ENCODE measurements around the gene NFYA. TPM values are rescaled to one million over a fixed set of nuclear protein-coding genes. Genes with fewer than 3 reads are reported as not detected.

Gene NFYA
- total and polyA plus RNA-seq, 2 of the 13 experiments (the other 11 are each of a cell fraction or from before 2014, with no cell fraction given) = 16.0 to 22.9 TPM

DNA sequence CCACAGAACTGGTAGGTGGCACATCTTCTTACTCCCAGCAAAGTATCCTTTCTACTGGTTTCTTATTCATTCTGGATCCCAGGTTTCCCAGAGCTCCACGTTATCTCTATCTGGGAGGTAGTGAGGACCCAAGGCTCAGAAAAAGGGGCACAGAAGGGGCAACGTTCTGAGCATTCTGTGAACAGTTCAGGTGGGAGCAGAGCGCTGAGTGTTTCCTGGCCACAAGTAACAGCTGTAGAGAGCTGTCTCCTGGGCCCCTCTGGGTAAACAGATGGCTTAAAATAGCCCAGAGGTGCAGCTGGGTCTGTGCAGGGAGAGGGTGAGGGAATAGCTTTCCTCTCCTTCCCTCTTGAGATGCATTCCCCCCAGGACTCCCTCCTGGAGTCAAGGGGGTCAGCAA lies 17.6 kb upstream of the NFYA start (continued):
- TF ChIP-seq, protein P1, sequence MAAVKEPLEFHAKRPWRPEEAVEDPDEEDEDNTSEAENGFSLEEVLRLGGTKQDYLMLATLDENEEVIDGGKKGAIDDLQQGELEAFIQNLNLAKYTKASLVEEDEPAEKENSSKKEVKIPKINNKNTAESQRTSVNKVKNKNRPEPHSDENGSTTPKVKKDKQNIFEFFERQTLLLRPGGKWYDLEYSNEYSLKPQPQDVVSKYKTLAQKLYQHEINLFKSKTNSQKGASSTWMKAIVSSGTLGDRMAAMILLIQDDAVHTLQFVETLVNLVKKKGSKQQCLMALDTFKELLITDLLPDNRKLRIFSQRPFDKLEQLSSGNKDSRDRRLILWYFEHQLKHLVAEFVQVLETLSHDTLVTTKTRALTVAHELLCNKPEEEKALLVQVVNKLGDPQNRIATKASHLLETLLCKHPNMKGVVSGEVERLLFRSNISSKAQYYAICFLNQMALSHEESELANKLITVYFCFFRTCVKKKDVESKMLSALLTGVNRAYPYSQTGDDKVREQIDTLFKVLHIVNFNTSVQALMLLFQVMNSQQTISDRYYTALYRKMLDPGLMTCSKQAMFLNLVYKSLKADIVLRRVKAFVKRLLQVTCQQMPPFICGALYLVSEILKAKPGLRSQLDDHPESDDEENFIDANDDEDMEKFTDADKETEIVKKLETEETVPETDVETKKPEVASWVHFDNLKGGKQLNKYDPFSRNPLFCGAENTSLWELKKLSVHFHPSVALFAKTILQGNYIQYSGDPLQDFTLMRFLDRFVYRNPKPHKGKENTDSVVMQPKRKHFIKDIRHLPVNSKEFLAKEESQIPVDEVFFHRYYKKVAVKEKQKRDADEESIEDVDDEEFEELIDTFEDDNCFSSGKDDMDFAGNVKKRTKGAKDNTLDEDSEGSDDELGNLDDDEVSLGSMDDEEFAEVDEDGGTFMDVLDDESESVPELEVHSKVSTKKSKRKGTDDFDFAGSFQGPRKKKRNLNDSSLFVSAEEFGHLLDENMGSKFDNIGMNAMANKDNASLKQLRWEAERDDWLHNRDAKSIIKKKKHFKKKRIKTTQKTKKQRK (IDR thresholded peaks at IDR 0.05; ENCODE audit: low read length) = no peak
- TF ChIP-seq, protein P2, sequence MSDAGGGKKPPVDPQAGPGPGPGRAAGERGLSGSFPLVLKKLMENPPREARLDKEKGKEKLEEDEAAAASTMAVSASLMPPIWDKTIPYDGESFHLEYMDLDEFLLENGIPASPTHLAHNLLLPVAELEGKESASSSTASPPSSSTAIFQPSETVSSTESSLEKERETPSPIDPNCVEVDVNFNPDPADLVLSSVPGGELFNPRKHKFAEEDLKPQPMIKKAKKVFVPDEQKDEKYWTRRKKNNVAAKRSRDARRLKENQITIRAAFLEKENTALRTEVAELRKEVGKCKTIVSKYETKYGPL (CRISPR knock-in tag; IDR thresholded peaks at IDR 0.05) = no peak
- no peak for TF ChIP-seq SP5 (CRISPR knock-in tag; IDR thresholded peaks at IDR 0.05; ENCODE audit: borderline replicate concordance, low read depth)
- TF ChIP-seq ZNF44 (CRISPR knock-in tag; IDR thresholded peaks at IDR 0.05) = no peak
- no peak for TF ChIP-seq FIP1L1 (IDR thresholded peaks at IDR 0.05; ENCODE audit: borderline replicate concordance, insufficient read depth, low read depth, low read length)
- no peak for TF ChIP-seq DPF2 (CRISPR knock-in tag; IDR thresholded peaks at IDR 0.05; ENCODE audit: borderline replicate concordance, low read depth)
- TF ChIP-seq NR2C2 (CRISPR knock-in tag; IDR thresholded peaks at IDR 0.05; ENCODE audit: borderline replicate concordance) = no peak
- TF ChIP-seq, protein P3, sequence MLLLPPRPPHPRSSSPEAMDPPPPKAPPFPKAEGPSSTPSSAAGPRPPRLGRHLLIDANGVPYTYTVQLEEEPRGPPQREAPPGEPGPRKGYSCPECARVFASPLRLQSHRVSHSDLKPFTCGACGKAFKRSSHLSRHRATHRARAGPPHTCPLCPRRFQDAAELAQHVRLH (CRISPR knock-in tag; IDR thresholded peaks at IDR 0.05; ENCODE audit: borderline replicate concordance, low read depth) = 0 out of 2 replicates have a peak, but pooled peaks have one; percentile 32
- no peak for TF ChIP-seq KMT2B (CRISPR knock-in tag; IDR thresholded peaks at IDR 0.05)
- TF ChIP-seq ZNF777 (CRISPR knock-in tag; IDR thresholded peaks at IDR 0.05) = no peak
- TF ChIP-seq POLR2AphosphoS5 (IDR thresholded peaks at IDR 0.05; ENCODE audit: low read depth, low read length) = no peak
- no peak for TF ChIP-seq NBN (conservative IDR thresholded peaks at IDR 0.05)
- TF ChIP-seq ZC3H13 (CRISPR knock-in tag; IDR thresholded peaks at IDR 0.05) = no peak
- TF ChIP-seq, protein P4, sequence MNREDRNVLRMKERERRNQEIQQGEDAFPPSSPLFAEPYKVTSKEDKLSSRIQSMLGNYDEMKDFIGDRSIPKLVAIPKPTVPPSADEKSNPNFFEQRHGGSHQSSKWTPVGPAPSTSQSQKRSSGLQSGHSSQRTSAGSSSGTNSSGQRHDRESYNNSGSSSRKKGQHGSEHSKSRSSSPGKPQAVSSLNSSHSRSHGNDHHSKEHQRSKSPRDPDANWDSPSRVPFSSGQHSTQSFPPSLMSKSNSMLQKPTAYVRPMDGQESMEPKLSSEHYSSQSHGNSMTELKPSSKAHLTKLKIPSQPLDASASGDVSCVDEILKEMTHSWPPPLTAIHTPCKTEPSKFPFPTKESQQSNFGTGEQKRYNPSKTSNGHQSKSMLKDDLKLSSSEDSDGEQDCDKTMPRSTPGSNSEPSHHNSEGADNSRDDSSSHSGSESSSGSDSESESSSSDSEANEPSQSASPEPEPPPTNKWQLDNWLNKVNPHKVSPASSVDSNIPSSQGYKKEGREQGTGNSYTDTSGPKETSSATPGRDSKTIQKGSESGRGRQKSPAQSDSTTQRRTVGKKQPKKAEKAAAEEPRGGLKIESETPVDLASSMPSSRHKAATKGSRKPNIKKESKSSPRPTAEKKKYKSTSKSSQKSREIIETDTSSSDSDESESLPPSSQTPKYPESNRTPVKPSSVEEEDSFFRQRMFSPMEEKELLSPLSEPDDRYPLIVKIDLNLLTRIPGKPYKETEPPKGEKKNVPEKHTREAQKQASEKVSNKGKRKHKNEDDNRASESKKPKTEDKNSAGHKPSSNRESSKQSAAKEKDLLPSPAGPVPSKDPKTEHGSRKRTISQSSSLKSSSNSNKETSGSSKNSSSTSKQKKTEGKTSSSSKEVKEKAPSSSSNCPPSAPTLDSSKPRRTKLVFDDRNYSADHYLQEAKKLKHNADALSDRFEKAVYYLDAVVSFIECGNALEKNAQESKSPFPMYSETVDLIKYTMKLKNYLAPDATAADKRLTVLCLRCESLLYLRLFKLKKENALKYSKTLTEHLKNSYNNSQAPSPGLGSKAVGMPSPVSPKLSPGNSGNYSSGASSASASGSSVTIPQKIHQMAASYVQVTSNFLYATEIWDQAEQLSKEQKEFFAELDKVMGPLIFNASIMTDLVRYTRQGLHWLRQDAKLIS (CRISPR knock-in tag; IDR thresholded peaks at IDR 0.05) = no peak
- peak; percentile 99 for TF ChIP-seq MEF2D (CRISPR knock-in tag; IDR thresholded peaks at IDR 0.05)
- TF ChIP-seq, protein P5, sequence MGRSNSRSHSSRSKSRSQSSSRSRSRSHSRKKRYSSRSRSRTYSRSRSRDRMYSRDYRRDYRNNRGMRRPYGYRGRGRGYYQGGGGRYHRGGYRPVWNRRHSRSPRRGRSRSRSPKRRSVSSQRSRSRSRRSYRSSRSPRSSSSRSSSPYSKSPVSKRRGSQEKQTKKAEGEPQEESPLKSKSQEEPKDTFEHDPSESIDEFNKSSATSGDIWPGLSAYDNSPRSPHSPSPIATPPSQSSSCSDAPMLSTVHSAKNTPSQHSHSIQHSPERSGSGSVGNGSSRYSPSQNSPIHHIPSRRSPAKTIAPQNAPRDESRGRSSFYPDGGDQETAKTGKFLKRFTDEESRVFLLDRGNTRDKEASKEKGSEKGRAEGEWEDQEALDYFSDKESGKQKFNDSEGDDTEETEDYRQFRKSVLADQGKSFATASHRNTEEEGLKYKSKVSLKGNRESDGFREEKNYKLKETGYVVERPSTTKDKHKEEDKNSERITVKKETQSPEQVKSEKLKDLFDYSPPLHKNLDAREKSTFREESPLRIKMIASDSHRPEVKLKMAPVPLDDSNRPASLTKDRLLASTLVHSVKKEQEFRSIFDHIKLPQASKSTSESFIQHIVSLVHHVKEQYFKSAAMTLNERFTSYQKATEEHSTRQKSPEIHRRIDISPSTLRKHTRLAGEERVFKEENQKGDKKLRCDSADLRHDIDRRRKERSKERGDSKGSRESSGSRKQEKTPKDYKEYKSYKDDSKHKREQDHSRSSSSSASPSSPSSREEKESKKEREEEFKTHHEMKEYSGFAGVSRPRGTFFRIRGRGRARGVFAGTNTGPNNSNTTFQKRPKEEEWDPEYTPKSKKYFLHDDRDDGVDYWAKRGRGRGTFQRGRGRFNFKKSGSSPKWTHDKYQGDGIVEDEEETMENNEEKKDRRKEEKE (IDR thresholded peaks at IDR 0.05) = no peak
- TF ChIP-seq REPIN1 (CRISPR knock-in tag; IDR thresholded peaks at IDR 0.05; ENCODE audit: borderline replicate concordance, low read depth) = no peak
